SK-MEL-5 (cell line): ENCODE results near the gene KPTN. TPM values are rescaled to one million over a fixed set of nuclear protein-coding genes. Genes with fewer than 3 reads are reported as not detected.
A peak's percentile ranks its signal among the peaks of the same experiment; 100 is the strongest.

Experiments
- DNase-seq: peaks from one replicate; pipeline ENCODE4 v3.0.0-alpha.2; 2016; ENCODE audit warnings: low read depth, low spot score
- in situ Hi-C: cut with HindIII; loops from 2 replicates; pipeline ENCODE4 v1.10.0; 2016; ENCODE audit warnings: low sequenced_read_pairs, high pct_unique_total_duplicates, low pct_unique_long_range_greater_than_20kb
- total RNA-seq: library from RNA; depleted of rRNA; stranded (reverse); fragments of >200 nt; shearing (Covaris generic); gene quantifications from 2 replicates; pipeline ENCODE4 v1.2.3, GENCODE V29; 2014; rRNA removed

The KPTN gene
- total RNA-seq, 1 experiment from 2014 or later: 6.9 TPM

- in situ Hi-C loops: no loop called here
- no peak for DNase-seq
These were observed 51.9 kb downstream of the KPTN start for GRCh38 chr19:47432091-47432490.

GRCh38 chr19:47430041-47430802 is 53.8 kb downstream of the KPTN start:
- DNase-seq: no peak
- in situ Hi-C loops: no loop called here

GRCh38 chr19:47429140-47429793 is 54.8 kb downstream of the KPTN start:
- no peak for DNase-seq
- in situ Hi-C loops: no loop called here

GRCh38 chr19:47428177-47428894 is 55.7 kb downstream of the KPTN start:
- DNase-seq: peak; percentile 99
- in situ Hi-C loops: no loop called here

GRCh38 chr19:47427241-47428176 is 56.5 kb downstream of the KPTN start:
- in situ Hi-C loops: no loop called here

More at GRCh38 chr19:47427241-47428176, 56.5 kb downstream of the KPTN start:
- DNase-seq: peak; percentile 78

Other genes with a start within 250 kb of the KPTN start
- gene CCDC9, start 227.7 kb downstream of the KPTN start, total RNA-seq: 2.5 and 5.0 TPM in 2 replicates
- gene INAFM1, start 209.3 kb downstream of the KPTN start, total RNA-seq: 0.45 and 0.69 TPM in 2 replicates
- 0.16 TPM in 1 of 2 replicates, not detected in the other for gene C5AR1, start 174.4 kb downstream of the KPTN start, total RNA-seq
- not detected in 2 replicates for gene C5AR2, start 152.0 kb downstream of the KPTN start, total RNA-seq
- gene DHX34, start 134.9 kb downstream of the KPTN start, total RNA-seq: 10.0 and 12.6 TPM in 2 replicates
- gene MEIS3, start 64.7 kb downstream of the KPTN start, total RNA-seq: 12.9 and 20.0 TPM in 2 replicates
- 1.2 and 1.7 TPM in 2 replicates for gene SLC8A2, start 12.3 kb downstream of the KPTN start, total RNA-seq
- 126 and 147 TPM in 2 replicates for gene NAPA, start 30.8 kb upstream of the KPTN start, total RNA-seq
- not detected in 2 replicates for gene ZNF541, start 88.9 kb upstream of the KPTN start, total RNA-seq
- gene BICRA, start 124.9 kb upstream of the KPTN start, total RNA-seq: 2.2 and 3.8 TPM in 2 replicates
- 0.37 and 0.53 TPM in 2 replicates for gene EHD2, start 229.2 kb upstream of the KPTN start, total RNA-seq